T-cell (primary cell): ENCODE results near the gene EFNA2. TPM values are rescaled to one million over a fixed set of nuclear protein-coding genes. Genes with fewer than 3 reads are reported as not detected.

Experiments
- ATAC-seq, 4 experiments: fragments of 200-7000 bp in 3 of 4; fragments of 150-1000 bp in 1 of 4; cut with Tn5 transposase; replicated peaks in 1 of 4; 1 replicate in 3 of 4; 2 replicates in 1 of 4; pipeline ENCODE4 v1.10.0; 2021; ENCODE audit warnings: moderate library complexity in 3 of 4, mild to moderate bottlenecking in 2 of 4, moderate number of reproducible peaks in 1 of 4
- CTCF ChIA-PET, 2 donors: fragments of 300-600 bp; sonication (Branson Sonifier 250); formaldehyde crosslinking; loops; one replicate each; lab custom pipeline; 2022; ENCODE audit warnings: antibody characterized with exemption in 2 of 2; lab: Charles Lee
- POLR2A ChIA-PET, 2 donors: fragments of 300-600 bp; sonication (Branson Sonifier 250); formaldehyde crosslinking; loops; one replicate each; lab custom pipeline; 2022; ENCODE audit warnings: antibody characterized with exemption in 2 of 2; lab: Charles Lee
- DNase-seq, 35 experiments: peaks; one replicate each; pipeline versions ENCODE4 v3.0.0 to v3.0.0-alpha.2; 2013 to 2023
- H3K27ac ChIP-seq: one replicate; pipeline ENCODE4 v1.5.1; 2013; ENCODE audit warnings: low read length
- H3K27me3 ChIP-seq, 2 experiments: replicated peaks in 1 of 2; 1 replicate in 1 of 2; 2 replicates in 1 of 2; pipeline versions ENCODE4 v1.6.1 to v1.7.0; 2013; ENCODE audit warnings: low read length in 1 of 2, mixed read lengths in 1 of 2; ENCODE audit not compliant: control insufficient read depth in 2 of 2, insufficient read depth in 2 of 2; ENCODE audit errors: extremely low read depth in 1 of 2
- H3K36me3 ChIP-seq, 2 donors: 1 replicate in 1 of 2; 2 replicates in 1 of 2; pipeline versions ENCODE4 v1.6.1 to v1.7.0; 2013; ENCODE audit warnings: low read length in 1 of 2; ENCODE audit not compliant: control insufficient read depth in 2 of 2, insufficient read depth in 1 of 2; ENCODE audit errors: extremely low read depth in 1 of 2
- H3K4me1 ChIP-seq, 2 experiments: 1 replicate in 1 of 2; 2 replicates in 1 of 2; pipeline versions ENCODE4 v1.6.1 to v1.7.0; 2013; ENCODE audit warnings: low read length in 2 of 2, mixed read lengths in 1 of 2; ENCODE audit not compliant: insufficient read depth in 2 of 2, control insufficient read depth in 1 of 2; ENCODE audit errors: extremely low read depth in 1 of 2
- H3K4me3 ChIP-seq, 2 donors: 1 replicate in 1 of 2; 2 replicates in 1 of 2; pipeline versions ENCODE4 v1.5.1 to v1.7.0; 2013; ENCODE audit warnings: mild to moderate bottlenecking in 2 of 2, low read length in 1 of 2, moderate library complexity in 1 of 2; ENCODE audit not compliant: control insufficient read depth in 1 of 2; ENCODE audit errors: extremely low read depth in 1 of 2
- H3K9me3 ChIP-seq: 2 replicates; pipeline ENCODE4 v1.7.0; 2013
- H3K27ac Mint-ChIP-seq, 2 donors: one replicate each; pipeline ENCODE4 v1.8.0; 2020 to 2021; ENCODE audit warnings: mild to moderate bottlenecking in 2 of 2, mixed read lengths in 2 of 2
- H3K27me3 Mint-ChIP-seq, 2 donors: one replicate each; pipeline ENCODE4 v1.8.0; 2021 to 2022; ENCODE audit warnings: mixed read lengths in 2 of 2
- H3K36me3 Mint-ChIP-seq: one replicate; pipeline ENCODE4 v1.8.0; 2021; ENCODE audit warnings: mixed read lengths
- H3K4me1 Mint-ChIP-seq, 3 donors: one replicate each; pipeline ENCODE4 v1.8.0; 2020 to 2022; ENCODE audit warnings: mixed read lengths in 3 of 3, mild to moderate bottlenecking in 1 of 3
- H3K4me3 Mint-ChIP-seq, 3 donors: one replicate each; pipeline ENCODE4 v1.8.0; 2020 to 2022; ENCODE audit warnings: mild to moderate bottlenecking in 3 of 3, mixed read lengths in 3 of 3, moderate library complexity in 3 of 3
- H3K9me3 Mint-ChIP-seq, 3 donors: one replicate each; pipeline ENCODE4 v1.8.0; 2020 to 2022; ENCODE audit warnings: mixed read lengths in 3 of 3
- WGBS: methylation state at CpG from one replicate; pipeline ENCODE4 v1.1.5; 2013; ENCODE audit warnings: missing lambda C conversion rate; ENCODE audit not compliant: insufficient coverage; 5-methylcytosine and 5-hydroxymethylcytosine counted together
- total RNA-seq, 35 experiments: library from RNA in 6 of 35; stranded (reverse) in 6 of 35; fragments of 120-200 nt in 1 of 35; gene quantifications; one replicate each; pipeline versions ENCODE4 v1.2.1 to v1.2.4 and lab custom pipeline; 2013 to 2026

The EFNA2 gene
- total RNA-seq, 5 donors from 2014 or later (not counting 1 experiment from before 2014, with no cell fraction given): 0.38 TPM; not detected in 4

DNA sequence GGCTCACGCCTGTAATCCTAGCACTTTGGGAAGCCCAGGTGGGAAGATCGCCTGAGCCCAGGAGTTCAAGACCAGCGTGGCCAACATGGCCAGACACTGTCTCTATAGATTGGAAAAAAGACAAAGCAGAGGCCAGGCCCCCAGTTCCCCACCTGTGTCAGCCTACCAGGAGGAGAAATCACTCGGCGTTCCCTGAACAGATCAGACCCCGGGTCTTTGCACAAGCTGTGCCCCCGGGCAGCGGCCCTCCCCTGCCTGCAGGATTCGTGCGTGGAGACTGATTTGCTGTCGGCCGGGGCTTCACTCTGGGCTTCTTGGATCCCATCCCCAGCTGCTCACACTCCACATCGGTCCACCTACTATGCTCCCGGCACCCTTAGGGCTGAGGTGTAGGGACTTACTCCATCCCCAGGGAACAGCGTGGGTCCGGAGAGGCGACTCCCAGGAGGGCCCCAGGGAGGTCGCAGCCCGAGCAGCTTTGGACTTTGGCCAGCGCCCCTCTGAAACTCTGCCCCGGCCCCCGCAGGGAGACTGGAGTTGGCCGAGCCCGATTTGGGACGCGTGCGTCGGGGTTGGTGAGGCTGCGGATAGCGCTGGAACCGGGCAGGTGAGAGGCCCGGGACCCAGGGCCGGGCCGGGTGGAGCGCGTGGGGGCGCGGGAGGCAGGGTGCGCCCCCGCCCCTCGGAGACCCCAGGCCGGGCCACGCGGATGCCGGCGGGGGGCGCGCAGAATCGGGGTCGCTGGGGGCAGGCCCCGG, 515 bp upstream of the EFNA2 start:
- H3K4me3 Mint-ChIP-seq: peak overlapping the region; percentile 25 to 62 (median 26)
- Histone ChIP-seq H3K4me1 (peaks cover 0 to 11% of the 10 kb centered on the region in 2 experiments), H3K27me3 (peaks cover 0 to 65% of the 10 kb centered on the region in 2 experiments), H3K27ac (no peak overlapping the region), H3K36me3 (no peaks in the 10 kb centered on the region), H3K4me3 (no peak overlapping the region), H3K9me3 (no peaks in the 10 kb centered on the region)
- DNase-seq: no peak
- peaks cover 3% of the 10 kb centered on the region for H3K36me3 Mint-ChIP-seq
- ChIA-PET POLR2A (no interaction called here), CTCF (no interaction called here)
- H3K27ac Mint-ChIP-seq: no peak overlapping the region
- H3K4me1 Mint-ChIP-seq: peaks cover 7 to 13% (median 10%) of the 10 kb centered on the region in 3 donors
- no peaks in the 10 kb centered on the region for H3K9me3 Mint-ChIP-seq
- peaks cover 18 to 36% of the 10 kb centered on the region in 2 donors for H3K27me3 Mint-ChIP-seq
- no peak for ATAC-seq
- 21% methylated on average over 49 of the region's 51 CpGs for WGBS

DNA sequence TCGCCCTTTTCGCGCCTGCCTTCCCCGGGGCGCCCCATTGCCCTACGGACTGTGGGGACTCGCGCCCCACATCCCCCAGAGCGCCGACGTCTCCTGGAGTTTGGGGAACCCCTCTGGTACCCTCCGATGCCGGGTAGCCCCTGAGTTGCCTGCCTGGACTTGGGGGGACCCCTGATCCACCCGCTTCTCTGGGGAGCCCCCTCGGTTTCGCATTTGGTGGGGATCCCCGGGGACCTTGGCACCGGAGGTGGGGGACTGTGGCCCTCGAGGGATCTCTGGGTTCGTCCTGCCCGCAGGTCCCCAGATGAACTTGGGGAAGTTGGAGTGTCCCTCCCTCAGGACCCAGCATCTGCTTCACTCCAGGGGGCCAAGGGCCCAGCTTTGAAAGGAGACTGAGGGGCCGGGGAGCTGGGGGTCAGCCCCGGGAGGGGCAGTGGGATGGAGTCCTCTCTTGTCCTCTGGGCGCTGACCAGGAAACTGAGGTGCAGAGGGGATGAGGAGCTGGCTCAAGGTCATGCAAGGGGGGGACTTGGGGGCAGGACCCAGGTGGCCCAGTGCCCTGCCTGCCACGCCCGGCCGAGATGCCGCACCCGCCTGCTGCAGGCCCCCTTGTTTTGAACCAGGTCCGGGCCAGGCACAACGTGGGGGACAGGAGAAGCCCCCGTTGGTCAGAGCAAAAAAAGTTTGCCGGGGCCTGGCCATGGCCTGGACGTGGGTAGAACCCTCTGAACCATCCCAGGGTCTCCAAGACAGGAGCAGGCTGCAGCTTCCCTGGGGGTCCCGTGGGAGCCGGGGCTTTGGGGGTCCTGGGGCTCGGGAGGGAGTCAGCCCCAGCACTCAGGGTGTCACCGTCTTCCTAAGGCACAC, 1.0 kb downstream of the EFNA2 start:
- peaks cover 7 to 10% (median 8%) of the 10 kb centered on the region in 3 donors for H3K4me1 Mint-ChIP-seq
- DNase-seq: no peak
- ChIA-PET CTCF (no interaction called here), POLR2A (no interaction called here)
- Histone ChIP-seq H3K27ac (no peak overlapping the region), H3K36me3 (no peaks in the 10 kb centered on the region), H3K4me1 (peaks cover 0 to 10% of the 10 kb centered on the region in 2 experiments), H3K4me3 (no peak overlapping the region), H3K9me3 (no peaks in the 10 kb centered on the region), H3K27me3 (peaks cover 0 to 81% of the 10 kb centered on the region in 2 experiments)
- H3K36me3 Mint-ChIP-seq: no peaks in the 10 kb centered on the region
- 46% methylated on average over 29 of the region's 38 CpGs for WGBS
- no peaks in the 10 kb centered on the region for H3K9me3 Mint-ChIP-seq
- H3K4me3 Mint-ChIP-seq: peak overlapping the region; percentile 36 to 62 (median 45)
- H3K27me3 Mint-ChIP-seq: peaks cover 18 to 40% of the 10 kb centered on the region in 2 donors
- no peak for ATAC-seq
- no peak overlapping the region for H3K27ac Mint-ChIP-seq

DNA sequence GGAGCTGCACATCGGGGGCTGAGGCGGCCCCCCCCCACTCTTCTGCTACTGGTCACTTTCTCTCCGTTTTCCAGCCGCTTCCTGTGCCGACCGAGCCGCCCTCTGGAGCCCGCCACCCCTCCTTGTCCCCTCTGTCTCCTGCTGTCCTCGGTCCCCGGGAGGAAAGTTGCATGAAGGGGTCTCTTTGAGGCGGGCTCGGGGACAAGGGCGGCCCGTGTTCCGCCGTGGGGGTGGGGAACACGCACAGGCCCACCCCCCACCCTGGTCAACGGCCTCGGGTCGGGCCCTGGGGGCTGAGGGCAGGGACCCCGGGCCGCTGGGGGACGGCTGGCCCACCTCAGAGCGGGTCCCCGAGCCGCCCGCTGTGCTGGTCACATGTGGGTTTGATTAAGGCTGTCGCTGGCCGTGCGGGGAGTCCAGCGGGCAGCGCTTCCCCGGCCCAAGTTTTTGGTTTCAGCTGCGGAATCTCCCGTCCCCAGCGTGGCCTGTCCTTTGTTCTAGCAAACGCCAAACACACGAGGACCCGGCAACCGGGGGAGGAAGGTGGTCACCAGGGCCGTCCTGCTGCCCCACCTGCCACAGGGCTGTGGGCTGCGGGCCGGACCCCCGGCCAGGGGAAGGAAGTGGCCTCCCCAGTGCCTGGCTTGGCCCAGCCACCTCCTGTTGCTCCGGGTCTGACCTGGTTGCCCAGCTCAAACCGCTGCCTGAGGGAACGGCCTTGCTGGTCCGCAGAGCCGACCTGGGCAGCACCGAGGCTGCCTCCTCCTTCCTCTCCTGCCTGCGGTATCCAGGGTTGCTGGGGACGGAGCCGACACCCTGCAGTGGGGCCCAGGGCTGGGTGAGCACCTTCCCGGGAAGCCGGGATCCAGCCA, 1.9 kb downstream of the EFNA2 start:
- Histone ChIP-seq H3K27ac (no peak overlapping the region), H3K27me3 (peaks cover 0 to 90% of the 10 kb centered on the region in 2 experiments), H3K4me1 (peaks cover 0 to 10% of the 10 kb centered on the region in 2 experiments), H3K4me3 (no peak overlapping the region), H3K9me3 (no peaks in the 10 kb centered on the region), H3K36me3 (no peaks in the 10 kb centered on the region)
- H3K4me1 Mint-ChIP-seq: peaks cover 7 to 10% (median 8%) of the 10 kb centered on the region in 3 donors
- peaks cover 25 to 46% of the 10 kb centered on the region in 2 donors for H3K27me3 Mint-ChIP-seq
- WGBS: 28% methylated on average over 44 of the region's 55 CpGs
- no peak overlapping the region for H3K4me3 Mint-ChIP-seq
- no peak for ATAC-seq
- ChIA-PET POLR2A (no interaction called here), CTCF (no interaction called here)
- no peaks in the 10 kb centered on the region for H3K9me3 Mint-ChIP-seq
- H3K36me3 Mint-ChIP-seq: no peaks in the 10 kb centered on the region
- no peak overlapping the region for H3K27ac Mint-ChIP-seq
- DNase-seq: no peak

DNA sequence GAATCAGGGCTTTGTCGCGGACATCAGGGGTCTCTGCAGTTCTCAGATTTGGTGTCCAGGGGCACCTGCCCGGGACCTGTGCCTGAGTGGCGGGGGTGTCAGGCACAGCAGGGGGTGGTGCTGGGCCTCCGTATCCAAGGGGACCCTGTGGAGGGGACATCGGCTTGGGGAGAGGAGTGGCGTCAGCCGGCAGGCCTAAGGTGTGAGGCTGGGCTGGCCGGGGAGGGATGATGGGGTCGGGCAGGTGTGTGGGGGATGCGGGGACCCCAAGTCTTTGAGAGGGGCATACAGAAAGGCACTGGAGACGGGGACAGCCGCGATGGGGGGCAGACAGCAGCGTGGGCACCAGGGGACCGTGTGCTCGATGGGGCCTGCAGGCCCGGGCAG, 2.5 kb downstream of the EFNA2 start:
- H3K4me1 Mint-ChIP-seq: peaks cover 7 to 10% (median 8%) of the 10 kb centered on the region in 3 donors
- ATAC-seq: no peak

DNA sequence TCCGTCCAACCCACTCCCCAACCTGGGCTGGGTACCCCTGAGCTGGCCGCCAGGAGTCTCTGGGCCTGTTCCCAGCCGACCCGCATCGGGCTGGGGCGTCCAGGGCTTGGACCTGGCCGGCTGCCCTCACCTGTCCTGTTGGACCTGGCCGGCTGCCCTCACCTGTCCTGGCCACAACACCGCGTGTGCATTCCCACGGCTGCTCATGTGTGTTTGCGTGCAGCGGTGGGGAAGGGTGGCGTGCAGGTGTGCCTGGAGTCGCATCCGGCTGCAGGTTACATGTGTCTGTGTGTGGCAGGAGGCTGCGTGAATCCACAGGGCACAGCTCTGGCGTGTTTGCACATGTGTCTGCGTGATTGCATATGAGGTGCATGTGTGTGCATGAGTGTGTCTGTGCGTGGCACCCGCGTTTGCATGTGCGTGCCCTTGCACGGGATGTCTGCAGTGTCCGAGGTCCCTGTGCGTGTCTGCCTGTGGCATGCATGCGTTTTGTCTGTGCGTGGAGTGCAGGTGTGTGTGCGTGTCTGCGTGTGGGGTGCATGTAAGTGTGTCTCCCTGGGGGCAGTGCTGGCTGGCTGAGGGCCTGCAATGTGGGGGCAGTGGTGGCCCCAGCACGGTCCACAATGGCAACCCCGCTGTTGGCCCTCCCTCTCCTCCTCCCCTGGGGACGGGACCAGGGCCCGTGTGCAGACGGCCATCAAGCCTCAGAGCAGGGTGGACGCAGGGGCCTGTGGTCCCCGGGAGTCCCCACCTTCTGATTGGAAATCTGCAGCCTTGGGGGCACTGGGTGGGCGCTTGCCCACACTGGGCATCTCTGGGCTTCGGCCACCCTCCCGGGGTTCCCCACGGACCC, 3.4 kb downstream of the EFNA2 start:
- Histone ChIP-seq H3K36me3 (no peaks in the 10 kb centered on the region), H3K4me3 (no peak overlapping the region), H3K27ac (no peak overlapping the region), H3K9me3 (no peaks in the 10 kb centered on the region), H3K4me1 (peaks cover 0 to 10% of the 10 kb centered on the region in 2 experiments), H3K27me3 (peaks cover 0 to 92% of the 10 kb centered on the region in 2 experiments)
- H3K4me3 Mint-ChIP-seq: no peak overlapping the region
- 89% methylated on average over 40 of the region's 41 CpGs for WGBS
- no peaks in the 10 kb centered on the region for H3K36me3 Mint-ChIP-seq
- no peak for ATAC-seq
- POLR2A ChIA-PET: no interaction called here
- H3K27me3 Mint-ChIP-seq: peaks cover 25 to 51% of the 10 kb centered on the region in 2 donors
- no peaks in the 10 kb centered on the region for H3K9me3 Mint-ChIP-seq
- DNase-seq: peak in 1 of 35 experiments; percentile 2
- CTCF ChIA-PET: no interaction called here
- H3K27ac Mint-ChIP-seq: no peak overlapping the region
- peaks cover 7 to 10% (median 8%) of the 10 kb centered on the region in 3 donors for H3K4me1 Mint-ChIP-seq

More for the DNA sequence above, 2.5 kb downstream of the EFNA2 start:
- no peak overlapping the region for H3K27ac ChIP-seq
- no peaks in the 10 kb centered on the region for H3K36me3 ChIP-seq
- no peaks in the 10 kb centered on the region for H3K9me3 ChIP-seq
- peaks cover 0 to 10% of the 10 kb centered on the region in 2 experiments for H3K4me1 ChIP-seq
- H3K27me3 Mint-ChIP-seq: peaks cover 26 to 51% of the 10 kb centered on the region in 2 donors
- 87% methylated on average over 16 of the region's 18 CpGs for WGBS
- peaks cover 0 to 92% of the 10 kb centered on the region in 2 experiments for H3K27me3 ChIP-seq
- no peak overlapping the region for H3K4me3 ChIP-seq
- H3K9me3 Mint-ChIP-seq: no peaks in the 10 kb centered on the region
- H3K4me3 Mint-ChIP-seq: no peak overlapping the region
- CTCF ChIA-PET: no interaction called here
- H3K27ac Mint-ChIP-seq: no peak overlapping the region
- no peaks in the 10 kb centered on the region for H3K36me3 Mint-ChIP-seq
- POLR2A ChIA-PET: no interaction called here
- DNase-seq: peak in 1 of 35 experiments; percentile 6
